Endothelial cell (in vitro differentiated cells): ENCODE measurements around the gene OAS1. TPM values are rescaled to one million over a fixed set of nuclear protein-coding genes. Genes with fewer than 3 reads are reported as not detected.

Source experiments
- DNase-seq: peaks from one replicate; pipeline ENCODE4 v3.0.0; 2021; ENCODE audit warnings: low spot score
- H3K27ac Mint-ChIP-seq: one replicate; pipeline ENCODE4 v1.8.0; 2021; ENCODE audit warnings: mixed read lengths, inconsistent platforms; ENCODE audit not compliant: unreplicated experiment
- H3K27me3 Mint-ChIP-seq: one replicate; pipeline ENCODE4 v1.8.0; 2021; ENCODE audit warnings: mild to moderate bottlenecking, moderate library complexity, mixed read lengths, inconsistent platforms; ENCODE audit not compliant: unreplicated experiment
- H3K36me3 Mint-ChIP-seq: one replicate; pipeline ENCODE4 v1.8.0; 2021; ENCODE audit warnings: mild to moderate bottlenecking, low read depth, mixed read lengths, inconsistent platforms; ENCODE audit not compliant: unreplicated experiment
- H3K4me1 Mint-ChIP-seq: one replicate; pipeline ENCODE4 v1.8.0; 2021; ENCODE audit warnings: mild to moderate bottlenecking, mixed read lengths, inconsistent platforms; ENCODE audit not compliant: unreplicated experiment
- H3K4me3 Mint-ChIP-seq: one replicate; pipeline ENCODE4 v1.8.0; 2021; ENCODE audit warnings: mild to moderate bottlenecking, mixed read lengths, inconsistent platforms; ENCODE audit not compliant: unreplicated experiment
- H3K9me3 Mint-ChIP-seq: one replicate; pipeline ENCODE4 v1.8.0; 2021; ENCODE audit warnings: mixed read lengths, inconsistent platforms; ENCODE audit not compliant: unreplicated experiment
- total RNA-seq: library from RNA; stranded (reverse); fragmentation: NEBNext Ultra II Directional; extraction: Animal tissue kit (Norgen Biotek cat#: 25700); gene quantifications from one replicate; pipeline ENCODE4 v1.2.1, GENCODE V29; 2021; ENCODE audit not compliant: unreplicated experiment
- TF ChIP-seq, protein P1 (sequence below): fragments of 200-600 bp; sonication (generic); IDR thresholded peaks from one replicate; pipeline ENCODE4 v1.5.0; 2021; ENCODE audit warnings: antibody characterized with exemption; ENCODE audit not compliant: unreplicated experiment

Gene OAS1
- total RNA-seq, 1 donor from 2014 or later: 0.56 TPM

DNA sequence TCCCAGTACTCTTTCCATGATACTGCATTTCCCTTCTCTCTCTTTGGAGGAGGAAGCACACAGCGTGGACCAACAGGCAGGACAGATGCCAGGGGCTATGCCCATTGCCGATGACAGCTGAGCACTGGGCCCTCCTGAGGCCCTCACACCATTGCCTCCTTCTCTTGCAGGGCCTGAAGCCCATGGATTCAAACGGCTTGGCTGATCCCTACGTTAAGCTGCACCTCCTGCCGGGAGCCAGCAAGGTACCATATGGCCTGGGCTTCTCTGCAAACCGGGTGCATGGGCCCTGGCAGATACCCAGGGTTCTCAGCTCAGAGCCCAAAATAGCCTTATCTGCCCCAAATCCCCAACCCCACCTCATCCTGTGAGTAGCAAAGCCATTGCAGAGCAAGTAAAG lies 25.2 kb upstream of the OAS1 start:
- Mint-ChIP-seq H3K27ac (no peak overlapping the region), H3K4me1 (no peaks in the 10 kb centered on the region), H3K4me3 (no peak overlapping the region), H3K36me3 (peaks cover 6% of the 10 kb centered on the region), H3K27me3 (peaks cover 2% of the 10 kb centered on the region), H3K9me3 (no peaks in the 10 kb centered on the region)
- TF ChIP-seq, protein P1, sequence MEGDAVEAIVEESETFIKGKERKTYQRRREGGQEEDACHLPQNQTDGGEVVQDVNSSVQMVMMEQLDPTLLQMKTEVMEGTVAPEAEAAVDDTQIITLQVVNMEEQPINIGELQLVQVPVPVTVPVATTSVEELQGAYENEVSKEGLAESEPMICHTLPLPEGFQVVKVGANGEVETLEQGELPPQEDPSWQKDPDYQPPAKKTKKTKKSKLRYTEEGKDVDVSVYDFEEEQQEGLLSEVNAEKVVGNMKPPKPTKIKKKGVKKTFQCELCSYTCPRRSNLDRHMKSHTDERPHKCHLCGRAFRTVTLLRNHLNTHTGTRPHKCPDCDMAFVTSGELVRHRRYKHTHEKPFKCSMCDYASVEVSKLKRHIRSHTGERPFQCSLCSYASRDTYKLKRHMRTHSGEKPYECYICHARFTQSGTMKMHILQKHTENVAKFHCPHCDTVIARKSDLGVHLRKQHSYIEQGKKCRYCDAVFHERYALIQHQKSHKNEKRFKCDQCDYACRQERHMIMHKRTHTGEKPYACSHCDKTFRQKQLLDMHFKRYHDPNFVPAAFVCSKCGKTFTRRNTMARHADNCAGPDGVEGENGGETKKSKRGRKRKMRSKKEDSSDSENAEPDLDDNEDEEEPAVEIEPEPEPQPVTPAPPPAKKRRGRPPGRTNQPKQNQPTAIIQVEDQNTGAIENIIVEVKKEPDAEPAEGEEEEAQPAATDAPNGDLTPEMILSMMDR: no peak
- no peak for DNase-seq

DNA sequence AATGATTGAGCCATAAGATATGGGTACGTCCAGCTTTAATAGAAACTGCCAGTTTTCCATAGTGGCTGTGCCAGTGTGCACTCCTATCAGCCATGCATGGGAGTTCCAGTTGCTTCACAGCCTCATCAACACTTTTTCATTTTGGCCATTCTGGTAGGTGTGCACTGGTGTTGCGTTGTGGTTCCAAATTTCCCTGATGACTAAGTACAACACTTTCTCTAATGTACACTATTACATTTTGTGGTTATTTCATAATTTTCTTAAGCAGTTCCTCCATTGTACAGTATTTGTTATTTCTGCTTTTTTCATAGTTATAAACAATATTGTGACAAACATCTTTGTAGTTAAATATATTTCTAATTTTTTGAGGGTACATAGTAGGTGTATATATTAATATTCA lies 21.5 kb upstream of the OAS1 start:
- Mint-ChIP-seq H3K36me3 (peaks cover 10% of the 10 kb centered on the region), H3K27ac (no peak overlapping the region), H3K4me3 (no peak overlapping the region), H3K4me1 (no peaks in the 10 kb centered on the region), H3K27me3 (no peaks in the 10 kb centered on the region), H3K9me3 (no peaks in the 10 kb centered on the region)
- TF ChIP-seq, protein P1: no peak
- no peak for DNase-seq

DNA sequence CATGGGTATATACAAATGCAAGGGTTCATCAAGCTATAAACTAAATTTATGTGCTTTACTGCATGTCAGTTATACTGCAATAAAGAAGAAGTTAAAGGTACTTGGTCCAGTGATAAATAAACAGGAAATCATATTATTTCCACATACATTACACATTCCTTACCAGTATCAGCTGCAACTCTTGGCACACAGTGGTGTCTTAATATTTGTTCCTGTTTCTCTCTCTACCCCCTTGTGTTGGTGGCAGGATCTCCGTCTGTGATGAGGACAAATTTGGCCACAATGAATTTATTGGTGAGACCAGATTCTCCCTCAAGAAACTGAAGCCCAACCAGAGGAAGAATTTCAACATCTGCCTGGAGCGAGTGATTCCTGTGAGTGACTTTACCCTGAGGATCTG lies 19.2 kb upstream of the OAS1 start:
- Mint-ChIP-seq H3K27me3 (no peaks in the 10 kb centered on the region), H3K4me3 (no peak overlapping the region), H3K36me3 (peaks cover 14% of the 10 kb centered on the region), H3K9me3 (no peaks in the 10 kb centered on the region), H3K4me1 (peaks cover 4% of the 10 kb centered on the region), H3K27ac (no peak overlapping the region)
- TF ChIP-seq, protein P1: no peak
- no peak for DNase-seq

DNA sequence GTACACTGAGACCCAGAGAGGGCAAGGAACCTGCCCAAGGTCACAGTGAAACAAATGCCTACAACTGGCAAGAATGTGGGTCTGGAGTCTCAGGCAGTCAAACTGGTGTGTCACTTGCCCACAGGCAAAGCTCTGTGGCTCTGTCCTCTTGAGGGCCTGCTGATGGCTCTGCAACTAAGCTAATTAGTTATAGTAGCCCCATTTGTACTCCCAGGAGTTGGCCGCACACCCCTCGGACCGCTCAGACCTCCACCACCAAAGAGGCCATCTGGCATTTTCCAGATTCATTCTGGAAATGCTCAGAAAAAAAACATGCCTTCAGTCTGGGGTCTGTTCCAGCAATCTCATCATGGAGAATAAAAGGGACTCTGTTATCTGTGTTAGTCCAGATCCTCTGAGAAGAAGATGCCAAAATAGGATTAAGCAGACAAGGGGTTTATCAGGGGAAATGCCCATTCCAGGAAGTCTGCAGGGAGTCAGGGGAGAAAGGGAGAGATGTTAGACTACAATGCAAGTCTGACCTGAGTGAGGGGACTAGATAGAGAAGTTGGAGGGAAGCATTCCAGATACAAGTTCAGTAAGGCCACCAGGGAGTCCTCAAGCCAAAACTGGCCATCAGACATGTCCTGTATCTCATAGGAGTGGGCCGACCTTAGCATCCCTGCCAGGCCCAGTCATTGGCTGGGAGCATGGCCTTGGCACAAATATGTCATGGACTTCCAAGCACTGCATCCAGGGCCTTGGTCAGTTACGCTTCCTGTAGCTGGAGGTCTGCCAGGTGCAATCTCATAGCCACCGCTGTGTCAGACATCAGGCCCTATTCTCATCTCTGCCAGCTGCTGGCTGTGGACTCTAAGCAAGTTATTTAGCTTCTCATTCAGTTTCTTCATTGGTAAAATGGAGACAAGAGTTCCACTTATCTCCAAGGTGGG lies 15.4 kb upstream of the OAS1 start:
- H3K36me3 Mint-ChIP-seq: peaks cover 8% of the 10 kb centered on the region
- H3K4me3 Mint-ChIP-seq: no peak overlapping the region
- no peaks in the 10 kb centered on the region for H3K9me3 Mint-ChIP-seq
- peaks cover 4% of the 10 kb centered on the region for H3K4me1 Mint-ChIP-seq
- DNase-seq: no peak
- no peaks in the 10 kb centered on the region for H3K27me3 Mint-ChIP-seq
- TF ChIP-seq, protein P1: no peak
- no peak overlapping the region for H3K27ac Mint-ChIP-seq

DNA sequence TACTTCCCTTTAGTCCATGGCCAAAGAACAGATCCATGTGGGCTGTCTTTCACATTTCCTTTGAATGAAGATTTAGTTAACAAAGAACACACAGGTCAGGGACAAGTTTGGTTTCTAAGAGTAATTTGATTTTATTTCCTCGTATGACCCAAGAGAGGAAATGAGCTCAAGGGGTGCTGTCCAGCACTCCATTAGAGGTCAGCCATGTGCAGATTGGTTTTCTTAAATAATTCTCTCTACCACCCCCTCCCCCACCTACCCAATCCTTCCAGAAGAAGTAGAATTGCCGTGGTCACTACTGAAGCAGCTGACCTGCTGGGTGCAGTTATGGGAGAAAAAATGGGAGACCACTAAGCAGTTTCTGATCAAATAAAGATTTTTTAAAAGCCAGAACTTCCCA lies 13.9 kb upstream of the OAS1 start:
- peaks cover 4% of the 10 kb centered on the region for H3K27me3 Mint-ChIP-seq

More for the DNA sequence above, 13.9 kb upstream of the OAS1 start:
- TF ChIP-seq, protein P1: no peak
- no peak for DNase-seq
- Mint-ChIP-seq H3K4me3 (no peak overlapping the region), H3K36me3 (peaks cover 5% of the 10 kb centered on the region), H3K9me3 (no peaks in the 10 kb centered on the region), H3K27ac (no peak overlapping the region), H3K4me1 (peaks cover 4% of the 10 kb centered on the region)
